ENCODE results near the gene KCTD19. TPM values are rescaled to one million over a fixed set of nuclear protein-coding genes. Genes with fewer than 3 reads are reported as not detected.

Gene KCTD19
- total RNA-seq, 1 experiment from 2014 or later, result 1.1 TPM

GRCh38 chr16:67291461-67291860, 35.1 kb downstream of the KCTD19 start:
- Mint-ChIP-seq H3K4me1 (no peaks in the 10 kb centered on the region), H3K27ac (no peak overlapping the region), H3K4me3 (no peak overlapping the region), H3K9me3 (no peaks in the 10 kb centered on the region), H3K36me3 (no peaks in the 10 kb centered on the region), H3K27me3 (ENCODE audit: low read depth) (peaks cover 36% of the 10 kb centered on the region)
- POLR2A ChIA-PET, result no interaction called here
- CTCF ChIA-PET, result interaction anchor here (1.0 kb wide), 1 partner anchor 102 kb away, joined by 5 read pairs; the partner anchor contains the start of gene TPPP3
- DNase-seq (ENCODE audit: low spot score), result no peak
- ATAC-seq, result no peak
- TF ChIP-seq STAT6 (CRISPR knock-in tag; conservative IDR thresholded peaks at IDR 0.05; ENCODE audit: low read depth) (no peak), SMAD4 (CRISPR knock-in tag; IDR thresholded peaks at IDR 0.05) (no peak), E2F4 (CRISPR knock-in tag; IDR thresholded peaks at IDR 0.05; ENCODE audit: borderline replicate concordance, low read depth) (no peak), TCF7 (CRISPR knock-in tag; IDR thresholded peaks at IDR 0.05; ENCODE audit: low read depth) (no peak), CREM (CRISPR knock-in tag; IDR thresholded peaks at IDR 0.05) (no peak), E2F1 (CRISPR knock-in tag; IDR thresholded peaks at IDR 0.05) (no peak), ZNF281 (CRISPR knock-in tag; IDR thresholded peaks at IDR 0.05) (no peak), ZNF396 (CRISPR knock-in tag; IDR thresholded peaks at IDR 0.05; ENCODE audit: borderline replicate concordance) (no peak), NFATC4 (CRISPR knock-in tag; IDR thresholded peaks at IDR 0.05) (no peak), JUN (CRISPR knock-in tag; IDR thresholded peaks at IDR 0.05) (no peak), ZNF532 (CRISPR knock-in tag; IDR thresholded peaks at IDR 0.05; ENCODE audit: borderline replicate concordance) (no peak), KAT7 (CRISPR knock-in tag; IDR thresholded peaks at IDR 0.05; ENCODE audit: borderline replicate concordance) (no peak), NR2C2 (CRISPR knock-in tag; IDR thresholded peaks at IDR 0.05) (no peak), ZNF317 (CRISPR knock-in tag; IDR thresholded peaks at IDR 0.05; ENCODE audit: borderline replicate concordance, low read depth) (no peak)

All from WTC11 (cell line).